ENCODE data around the gene BLMH.

Gene BLMH

DNA sequence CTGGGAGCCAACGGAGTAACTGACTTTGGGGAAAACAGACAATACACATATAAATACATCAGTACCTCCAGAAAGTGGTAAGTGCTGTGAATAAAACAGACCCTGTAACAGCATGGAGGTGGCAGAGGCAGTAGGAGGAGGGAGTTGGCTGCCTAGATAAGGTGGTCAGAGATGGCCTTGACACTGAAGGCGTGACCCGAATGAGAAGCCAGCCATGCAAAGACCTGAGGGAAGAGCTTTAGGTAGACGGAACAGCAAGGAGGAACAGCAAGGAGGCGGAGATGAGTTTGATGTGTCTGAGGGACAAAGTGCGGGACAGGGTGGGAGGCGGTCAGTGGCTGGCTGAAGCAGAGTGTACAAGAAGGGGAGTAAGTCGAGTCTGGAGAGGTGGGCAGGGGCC lies 48.2 kb downstream of the BLMH start:
- Histone ChIP-seq H3K4me2 (ENCODE audit: low read length) (no peak overlapping the region), H3K79me2 (ENCODE audit: control insufficient read depth, low read length) (no peaks in the 10 kb centered on the region), H3F3A (ENCODE audit: control insufficient read depth, insufficient read depth) (peaks cover 3% of the 10 kb centered on the region; the same call in 1 of the 2 replicates), H3K9me2 (replicated peaks; ENCODE audit: control insufficient read depth, low read length) (no peaks in the 10 kb centered on the region), H3K27me3 (ENCODE audit: control insufficient read depth, low read length) (no peaks in the 10 kb centered on the region), H3K27ac (ENCODE audit: low read depth, low read length) (no peak overlapping the region), H3K4me1 (ENCODE audit: control insufficient read depth, low read length) (no peaks in the 10 kb centered on the region), H3K36me3 (ENCODE audit: control insufficient read depth, low read length) (peaks cover 19% of the 10 kb centered on the region), H3K4me3 (ENCODE audit: low read length) (no peak overlapping the region), H4K20me1 (ENCODE audit: control insufficient read depth, insufficient read depth, low read depth, low read length) (no peaks in the 10 kb centered on the region; the same call in 1 of the 2 replicates), H3K9me3 (ENCODE audit: control insufficient read depth, insufficient read depth, low read length) (no peaks in the 10 kb centered on the region)
- TF ChIP-seq EZH2phosphoT487 (IDR thresholded peaks at IDR 0.05; ENCODE audit: borderline replicate concordance, low read length) (no peak), CTCF (IDR thresholded peaks at IDR 0.05; ENCODE audit: low read depth, low read length, poor library complexity, severe bottlenecking) (no peak)

GRCh38 chr17:30243002-30243401 lies 48.7 kb downstream of the BLMH start:
- peaks cover 3% of the 10 kb centered on the region; the same call in 1 of the 2 replicates for H3F3A ChIP-seq (ENCODE audit: control insufficient read depth, insufficient read depth)
- no peak overlapping the region for H3K4me3 ChIP-seq (ENCODE audit: low read length)
- H3K79me2 ChIP-seq (ENCODE audit: control insufficient read depth, low read length) = no peaks in the 10 kb centered on the region
- no peak overlapping the region for H3K4me2 ChIP-seq (ENCODE audit: low read length)
- no peaks in the 10 kb centered on the region for H3K27me3 ChIP-seq (ENCODE audit: control insufficient read depth, low read length)
- H3K9me3 ChIP-seq (ENCODE audit: control insufficient read depth, insufficient read depth, low read length) = no peaks in the 10 kb centered on the region
- TF ChIP-seq CTCF (IDR thresholded peaks at IDR 0.05; ENCODE audit: low read depth, low read length, poor library complexity, severe bottlenecking) (no peak), EZH2phosphoT487 (IDR thresholded peaks at IDR 0.05; ENCODE audit: borderline replicate concordance, low read length) (no peak)
- no peak overlapping the region for H3K27ac ChIP-seq (ENCODE audit: low read depth, low read length)
- H3K4me1 ChIP-seq (ENCODE audit: control insufficient read depth, low read length) = no peaks in the 10 kb centered on the region
- no peaks in the 10 kb centered on the region for H3K9me2 ChIP-seq (replicated peaks; ENCODE audit: control insufficient read depth, low read length)
- peaks cover 13% of the 10 kb centered on the region for H3K36me3 ChIP-seq (ENCODE audit: control insufficient read depth, low read length)
- no peaks in the 10 kb centered on the region; the same call in 1 of the 2 replicates for H4K20me1 ChIP-seq (ENCODE audit: control insufficient read depth, insufficient read depth, low read depth, low read length)

DNA sequence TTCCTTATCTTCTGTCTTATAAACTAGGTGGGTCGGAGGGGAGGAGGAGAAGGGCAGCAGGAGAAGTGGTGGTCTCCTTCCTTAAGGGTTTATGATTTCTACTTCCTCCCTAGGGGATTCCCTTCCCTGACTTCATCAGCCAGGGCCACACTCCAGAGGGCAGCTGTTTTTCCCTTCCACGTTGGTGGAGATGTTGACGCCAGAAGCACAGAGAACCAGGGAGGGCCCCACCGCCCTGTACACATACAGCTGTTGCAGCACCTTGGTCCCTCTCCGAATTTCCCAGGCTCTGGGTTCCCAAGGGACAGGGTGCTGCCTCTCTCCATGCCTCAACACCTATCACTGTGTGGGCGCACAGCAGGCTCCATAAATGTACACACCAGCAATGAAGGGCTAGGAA lies 50.7 kb downstream of the BLMH start:
- no peaks in the 10 kb centered on the region for H3K9me3 ChIP-seq (ENCODE audit: control insufficient read depth, insufficient read depth, low read length)
- H3K27ac ChIP-seq (ENCODE audit: low read depth, low read length) = no peak overlapping the region
- H3K9me2 ChIP-seq (replicated peaks; ENCODE audit: control insufficient read depth, low read length) = no peaks in the 10 kb centered on the region
- no peaks in the 10 kb centered on the region for H3K4me1 ChIP-seq (ENCODE audit: control insufficient read depth, low read length)
- H3K4me3 ChIP-seq (ENCODE audit: low read length) = no peak overlapping the region
- no peaks in the 10 kb centered on the region; the same call in 1 of the 2 replicates for H4K20me1 ChIP-seq (ENCODE audit: control insufficient read depth, insufficient read depth, low read depth, low read length)
- H3K4me2 ChIP-seq (ENCODE audit: low read length) = no peak overlapping the region
- H3K79me2 ChIP-seq (ENCODE audit: control insufficient read depth, low read length) = no peaks in the 10 kb centered on the region
- H3K27me3 ChIP-seq (ENCODE audit: control insufficient read depth, low read length) = peaks cover 12% of the 10 kb centered on the region
- peaks cover 3% of the 10 kb centered on the region; the same call in 1 of the 2 replicates for H3F3A ChIP-seq (ENCODE audit: control insufficient read depth, insufficient read depth)
- TF ChIP-seq CTCF (IDR thresholded peaks at IDR 0.05; ENCODE audit: low read depth, low read length, poor library complexity, severe bottlenecking) (no peak), EZH2phosphoT487 (IDR thresholded peaks at IDR 0.05; ENCODE audit: borderline replicate concordance, low read length) (no peak)
- no peaks in the 10 kb centered on the region for H3K36me3 ChIP-seq (ENCODE audit: control insufficient read depth, low read length)

All from DOHH2 (cell line).